A172 (cell line): Measurements from ENCODE around the gene PTH1R. TPM values are rescaled to one million over a fixed set of nuclear protein-coding genes. Genes with fewer than 3 reads are reported as not detected.

Source experiments
- DNase-seq: peaks from one replicate; pipeline ENCODE4 v3.0.0-alpha.2; 2015; ENCODE audit warnings: low spot score
- total RNA-seq: library from RNA; depleted of rRNA; stranded (reverse); fragments of >200 nt; shearing (Covaris generic); gene quantifications from 2 replicates; pipeline ENCODE4 v1.2.3, GENCODE V29; 2014

The PTH1R gene
- total RNA-seq, 1 experiment from 2014 or later: 2.8 TPM

- no peak for DNase-seq
These were observed 5.7 kb downstream of the PTH1R start for GRCh38 chr3:46883054-46883829.

GRCh38 chr3:46883830-46884185 lies 6.3 kb downstream of the PTH1R start:
- DNase-seq: no peak

GRCh38 chr3:46884427-46884826 lies 6.9 kb downstream of the PTH1R start:
- no peak for DNase-seq

DNA sequence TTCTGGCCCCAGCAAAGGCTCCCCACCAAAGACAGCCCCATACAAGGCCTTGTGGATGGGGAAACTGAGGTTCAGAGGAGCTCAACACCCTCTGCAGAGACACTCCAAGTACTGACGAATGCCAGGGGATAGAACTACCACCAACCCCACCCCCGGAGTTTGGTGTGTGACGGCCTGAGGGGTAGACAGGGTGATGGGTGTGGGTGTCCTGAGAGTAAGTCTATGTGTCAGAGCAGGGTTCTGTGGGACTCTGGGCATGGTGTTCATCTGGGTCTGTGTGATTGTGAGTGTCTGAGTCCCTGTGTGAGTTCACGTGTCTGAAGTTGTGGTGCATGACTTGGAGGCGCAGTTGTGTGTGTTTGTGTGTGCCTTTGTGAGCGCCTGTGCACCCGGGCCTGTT lies 7.4 kb downstream of the PTH1R start:
- DNase-seq: no peak

DNA sequence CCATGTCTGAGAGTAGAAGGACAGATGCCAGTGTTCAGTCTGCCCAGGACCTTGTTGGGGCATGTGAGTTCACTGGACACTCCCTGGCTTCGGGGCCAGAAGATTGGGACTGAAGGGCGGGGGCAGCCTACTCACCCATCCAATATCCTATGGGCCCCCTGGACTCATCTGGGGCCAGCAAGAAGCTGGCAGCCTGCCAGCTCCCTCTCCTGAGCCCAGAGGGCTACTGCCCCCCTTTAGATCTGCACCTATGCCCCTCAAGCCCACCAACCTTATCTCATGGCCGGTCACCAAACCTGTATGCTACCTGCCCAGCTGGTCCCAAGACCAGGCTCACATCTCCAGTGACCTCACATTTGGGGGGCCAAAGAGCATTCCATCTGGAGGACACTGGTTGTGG lies 8.1 kb downstream of the PTH1R start:
- no peak for DNase-seq

DNA sequence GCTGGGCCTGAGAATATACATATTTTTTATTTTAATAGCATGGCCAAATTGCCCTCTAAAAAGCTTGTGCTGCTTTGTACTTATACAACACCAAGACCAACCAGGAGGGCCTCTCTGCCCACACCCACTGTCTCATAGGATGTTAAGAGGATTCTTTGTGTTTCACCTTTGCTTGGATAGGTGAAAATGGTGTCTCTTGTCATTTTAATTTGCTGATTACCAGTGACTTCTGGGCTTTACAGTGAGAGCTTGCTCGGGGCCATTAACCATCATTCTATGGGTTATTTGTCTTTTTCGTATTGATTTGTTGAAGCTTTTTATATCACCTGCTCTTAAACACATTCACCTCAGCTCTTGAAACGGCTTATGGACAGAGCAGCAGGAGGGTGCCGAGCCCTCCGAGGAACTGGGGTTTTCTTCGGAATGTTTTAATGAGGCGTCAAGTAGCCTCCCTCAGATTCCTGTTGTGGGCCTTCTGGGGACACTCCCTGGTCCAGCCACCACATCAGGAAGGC lies 10.5 kb downstream of the PTH1R start:
- DNase-seq: no peak

- DNase-seq: no peak
These were observed 11.2 kb downstream of the PTH1R start for GRCh38 chr3:46888705-46889104.

- no peak for DNase-seq
These were observed 12.0 kb downstream of the PTH1R start for GRCh38 chr3:46889381-46890110.

DNA sequence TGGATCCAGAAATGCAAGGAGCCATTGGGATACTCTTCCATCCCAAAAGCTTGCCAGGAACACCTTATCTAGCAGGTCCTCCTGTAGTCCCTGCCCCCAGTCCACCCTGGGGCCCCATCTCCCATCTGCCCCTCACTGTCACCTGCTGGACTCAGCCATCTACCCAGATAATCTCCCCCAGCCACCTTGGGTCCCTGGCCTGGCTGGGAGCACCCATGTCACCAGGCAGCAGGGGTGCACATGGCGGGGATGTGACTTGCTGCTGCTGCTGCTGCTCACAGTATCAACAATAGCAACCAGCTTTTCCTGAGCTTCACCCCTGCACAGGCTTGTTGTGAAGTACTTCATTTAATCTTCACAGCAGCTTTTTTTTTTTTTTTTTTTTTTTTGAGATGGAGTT lies 12.6 kb downstream of the PTH1R start:
- DNase-seq: no peak

GRCh38 chr3:46891132-46891531 lies 13.6 kb downstream of the PTH1R start:
- DNase-seq: no peak

GRCh38 chr3:46892285-46893145 lies 15.0 kb downstream of the PTH1R start:
- DNase-seq: peak; percentile 75

DNA sequence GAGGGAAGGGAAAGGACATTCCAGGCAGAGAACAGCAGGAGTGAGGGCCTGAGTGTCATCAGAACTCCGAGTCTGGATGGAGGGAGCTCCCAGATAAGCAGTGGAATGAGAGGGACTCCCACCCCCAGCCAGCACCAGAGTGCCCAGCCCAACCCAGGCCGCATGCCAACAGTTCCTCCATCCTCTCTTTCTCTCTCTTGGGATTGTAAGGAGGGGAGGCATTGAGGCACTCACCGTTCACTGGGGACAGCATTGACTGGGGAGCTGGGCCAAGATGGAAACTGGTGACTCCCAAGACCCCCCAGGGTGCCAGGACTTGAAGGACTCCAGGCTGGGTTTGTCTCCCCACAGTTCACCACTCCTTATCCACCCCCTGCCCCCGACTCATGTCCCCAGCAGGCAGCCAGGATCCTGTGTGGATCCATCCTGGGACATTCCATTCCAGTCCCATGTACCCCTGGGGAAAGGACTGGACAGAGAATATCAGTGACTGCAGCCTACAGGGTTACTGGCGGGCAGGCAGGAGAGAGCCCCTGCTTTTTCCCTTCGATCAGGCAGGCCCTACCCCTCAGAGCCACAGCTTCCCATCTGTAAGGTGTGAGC lies 15.7 kb downstream of the PTH1R start:
- peak; percentile 15 for DNase-seq

DNA sequence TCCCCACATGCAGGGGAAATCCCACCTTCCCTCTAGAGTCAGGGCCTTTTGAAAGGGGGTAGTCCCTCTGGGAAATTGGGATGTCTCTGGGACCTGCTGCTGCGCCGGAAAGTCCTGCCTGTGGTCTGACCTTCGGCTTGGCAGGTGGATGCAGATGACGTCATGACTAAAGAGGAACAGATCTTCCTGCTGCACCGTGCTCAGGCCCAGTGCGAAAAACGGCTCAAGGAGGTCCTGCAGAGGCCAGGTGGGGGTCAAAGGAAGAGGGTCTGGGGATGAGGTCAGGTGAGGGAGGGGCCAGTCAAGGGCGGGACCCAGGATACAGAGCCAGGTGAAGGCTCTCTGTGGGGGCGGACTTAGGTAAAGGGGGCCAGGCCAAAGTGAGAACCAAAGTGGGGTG lies 16.2 kb downstream of the PTH1R start:
- no peak for DNase-seq

DNA sequence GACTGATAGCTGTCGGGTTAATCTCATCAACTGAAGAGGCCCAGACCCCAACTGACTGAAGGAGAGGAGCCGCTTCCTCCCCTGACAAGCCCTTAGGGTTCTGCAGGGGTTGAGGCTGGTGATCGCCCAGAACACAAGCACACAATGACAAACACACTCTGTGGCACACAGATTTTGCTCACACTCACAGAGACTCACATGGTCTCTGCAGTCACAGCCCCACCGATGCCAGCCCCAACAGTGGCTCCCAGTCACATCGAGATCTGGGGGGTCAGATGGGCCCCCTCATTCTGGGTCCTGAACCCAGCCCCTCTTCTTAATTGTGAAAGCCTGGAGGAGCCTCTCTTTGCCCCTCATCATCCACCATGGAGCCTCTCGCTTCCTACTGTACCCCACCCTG lies 16.7 kb downstream of the PTH1R start:
- no peak for DNase-seq

DNA sequence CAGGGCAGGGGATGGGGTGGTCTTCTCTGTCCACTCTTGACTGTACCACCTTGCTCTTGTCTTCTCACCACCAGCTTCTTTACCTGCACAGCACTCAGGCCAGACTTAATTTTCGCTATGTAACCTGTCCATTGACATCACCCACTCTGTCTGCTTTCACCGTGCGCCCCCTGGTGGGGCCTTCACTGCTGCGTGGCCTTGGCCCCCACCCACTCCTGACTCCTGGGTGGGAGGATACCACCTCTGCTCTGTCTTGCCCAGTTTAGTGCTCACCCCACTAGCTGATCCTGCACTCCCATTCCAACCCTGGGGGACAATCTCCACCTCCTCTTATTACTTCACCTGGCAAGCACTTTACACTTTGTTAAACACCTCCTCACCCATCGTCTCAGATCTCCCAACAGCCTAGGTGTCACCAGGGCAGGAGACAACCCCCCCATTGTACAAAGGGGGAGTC lies 17.7 kb downstream of the PTH1R start:
- DNase-seq: peak; percentile 50

GRCh38 chr3:46895761-46896160 lies 18.2 kb downstream of the PTH1R start:
- no peak for DNase-seq

- DNase-seq: no peak
These were observed 18.9 kb downstream of the PTH1R start for GRCh38 chr3:46896386-46896785.

GRCh38 chr3:46897031-46897430 lies 19.5 kb downstream of the PTH1R start:
- DNase-seq: no peak

- no peak for DNase-seq
These were observed 20.4 kb downstream of the PTH1R start for GRCh38 chr3:46897829-46898320.

DNA sequence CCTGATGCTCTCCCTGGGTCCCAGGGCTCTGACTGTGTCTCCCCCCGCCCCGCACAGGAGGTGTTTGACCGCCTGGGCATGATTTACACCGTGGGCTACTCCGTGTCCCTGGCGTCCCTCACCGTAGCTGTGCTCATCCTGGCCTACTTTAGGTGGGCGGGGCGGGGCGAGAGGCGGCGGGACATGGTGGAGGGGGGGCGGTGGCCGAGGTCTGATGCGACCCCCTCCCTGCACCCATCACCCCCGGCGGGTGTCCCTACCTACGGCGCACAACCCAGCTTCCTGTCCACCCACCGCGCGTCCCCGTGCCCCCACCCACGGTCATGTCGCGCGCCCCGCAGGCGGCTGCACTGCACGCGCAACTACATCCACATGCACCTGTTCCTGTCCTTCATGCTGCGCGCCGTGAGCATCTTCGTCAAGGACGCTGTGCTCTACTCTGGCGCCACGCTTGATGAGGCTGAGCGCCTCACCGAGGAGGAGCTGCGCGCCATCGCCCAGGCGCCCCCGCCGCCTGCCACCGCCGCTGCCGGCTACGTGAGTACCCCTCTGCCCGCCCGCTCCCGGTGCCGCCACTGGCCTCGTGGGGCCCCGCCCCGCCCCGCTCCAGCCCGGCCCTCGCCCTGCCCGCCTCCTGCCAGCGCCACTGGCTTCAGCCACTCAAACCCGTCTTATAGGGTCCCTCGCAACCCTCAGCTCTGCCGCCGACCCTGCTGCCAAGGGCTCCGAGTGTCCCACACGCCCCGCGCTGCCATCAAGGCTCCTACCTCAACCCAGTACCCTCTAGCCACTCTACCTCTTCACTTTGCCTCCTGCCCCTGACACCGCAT lies 21.0 kb downstream of the PTH1R start:
- no peak for DNase-seq
